ENCODE data around the gene SSU72. TPM values are rescaled to one million over a fixed set of nuclear protein-coding genes. Genes with fewer than 3 reads are reported as not detected.

The SSU72 gene
- total RNA-seq, 4 donors from 2014 or later: 129 to 161 (median 146) TPM

DNA sequence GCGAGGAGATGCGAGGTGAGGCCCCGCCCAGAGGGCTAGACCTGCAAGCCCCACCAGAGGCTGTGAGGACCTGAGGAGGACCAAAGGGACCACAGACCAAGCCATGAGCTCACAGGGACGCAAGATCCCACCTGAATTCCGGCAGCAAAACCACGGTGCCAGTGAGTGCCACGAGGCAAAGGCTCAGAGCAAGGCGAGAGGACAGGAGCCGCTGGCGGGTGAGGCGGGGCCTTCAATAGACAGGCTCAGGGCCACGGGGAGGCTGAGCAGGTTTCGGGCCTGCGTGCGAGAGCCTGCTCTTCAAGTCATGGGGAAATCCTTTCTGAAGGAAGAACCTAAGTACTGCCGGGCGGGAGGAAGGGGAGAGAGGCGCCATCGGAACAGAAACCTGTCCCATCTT is 27.2 kb downstream of the SSU72 start:
- TF ChIP-seq, protein P1, sequence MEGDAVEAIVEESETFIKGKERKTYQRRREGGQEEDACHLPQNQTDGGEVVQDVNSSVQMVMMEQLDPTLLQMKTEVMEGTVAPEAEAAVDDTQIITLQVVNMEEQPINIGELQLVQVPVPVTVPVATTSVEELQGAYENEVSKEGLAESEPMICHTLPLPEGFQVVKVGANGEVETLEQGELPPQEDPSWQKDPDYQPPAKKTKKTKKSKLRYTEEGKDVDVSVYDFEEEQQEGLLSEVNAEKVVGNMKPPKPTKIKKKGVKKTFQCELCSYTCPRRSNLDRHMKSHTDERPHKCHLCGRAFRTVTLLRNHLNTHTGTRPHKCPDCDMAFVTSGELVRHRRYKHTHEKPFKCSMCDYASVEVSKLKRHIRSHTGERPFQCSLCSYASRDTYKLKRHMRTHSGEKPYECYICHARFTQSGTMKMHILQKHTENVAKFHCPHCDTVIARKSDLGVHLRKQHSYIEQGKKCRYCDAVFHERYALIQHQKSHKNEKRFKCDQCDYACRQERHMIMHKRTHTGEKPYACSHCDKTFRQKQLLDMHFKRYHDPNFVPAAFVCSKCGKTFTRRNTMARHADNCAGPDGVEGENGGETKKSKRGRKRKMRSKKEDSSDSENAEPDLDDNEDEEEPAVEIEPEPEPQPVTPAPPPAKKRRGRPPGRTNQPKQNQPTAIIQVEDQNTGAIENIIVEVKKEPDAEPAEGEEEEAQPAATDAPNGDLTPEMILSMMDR (IDR thresholded peaks at IDR 0.05): no peak
- TF ChIP-seq EP300 (IDR thresholded peaks at IDR 0.05) (no peak), POLR2A (IDR thresholded peaks at IDR 0.05) (no peak)
- Histone ChIP-seq H3K4me1 (peaks cover 0 to 23% (median 4%) of the 10 kb centered on the region in 4 donors), H3K4me3 (no peak overlapping the region), H3K27ac (no peak overlapping the region), H3K27me3 (no peaks in the 10 kb centered on the region), H3K9me3 (no peaks in the 10 kb centered on the region), H3K36me3 (peaks cover 0 to 30% (median 0%) of the 10 kb centered on the region in 3 donors)
- 93 to 97% methylated on average over 19 of the region's 19 CpGs for WGBS, 2 donors
- DNase-seq (ENCODE audit: low spot score in 2 of 2): no peak

GRCh38 chr1:1547011-1547410 is 27.7 kb downstream of the SSU72 start:
- H3K27ac ChIP-seq: no peak overlapping the region
- no peak for DNase-seq (ENCODE audit: low spot score in 2 of 2)
- 79 to 85% methylated on average over 9 of the region's 9 CpGs for WGBS, 2 donors
- no peak overlapping the region for H3K4me3 ChIP-seq
- no peaks in the 10 kb centered on the region for H3K9me3 ChIP-seq
- TF ChIP-seq, protein P1 (IDR thresholded peaks at IDR 0.05): no peak
- no peak for TF ChIP-seq POLR2A (IDR thresholded peaks at IDR 0.05)
- TF ChIP-seq EP300 (IDR thresholded peaks at IDR 0.05): no peak
- peaks cover 0 to 34% (median 0%) of the 10 kb centered on the region in 3 donors for H3K36me3 ChIP-seq
- H3K4me1 ChIP-seq: peaks cover 0 to 19% (median 4%) of the 10 kb centered on the region in 4 donors
- H3K27me3 ChIP-seq: no peaks in the 10 kb centered on the region

DNA sequence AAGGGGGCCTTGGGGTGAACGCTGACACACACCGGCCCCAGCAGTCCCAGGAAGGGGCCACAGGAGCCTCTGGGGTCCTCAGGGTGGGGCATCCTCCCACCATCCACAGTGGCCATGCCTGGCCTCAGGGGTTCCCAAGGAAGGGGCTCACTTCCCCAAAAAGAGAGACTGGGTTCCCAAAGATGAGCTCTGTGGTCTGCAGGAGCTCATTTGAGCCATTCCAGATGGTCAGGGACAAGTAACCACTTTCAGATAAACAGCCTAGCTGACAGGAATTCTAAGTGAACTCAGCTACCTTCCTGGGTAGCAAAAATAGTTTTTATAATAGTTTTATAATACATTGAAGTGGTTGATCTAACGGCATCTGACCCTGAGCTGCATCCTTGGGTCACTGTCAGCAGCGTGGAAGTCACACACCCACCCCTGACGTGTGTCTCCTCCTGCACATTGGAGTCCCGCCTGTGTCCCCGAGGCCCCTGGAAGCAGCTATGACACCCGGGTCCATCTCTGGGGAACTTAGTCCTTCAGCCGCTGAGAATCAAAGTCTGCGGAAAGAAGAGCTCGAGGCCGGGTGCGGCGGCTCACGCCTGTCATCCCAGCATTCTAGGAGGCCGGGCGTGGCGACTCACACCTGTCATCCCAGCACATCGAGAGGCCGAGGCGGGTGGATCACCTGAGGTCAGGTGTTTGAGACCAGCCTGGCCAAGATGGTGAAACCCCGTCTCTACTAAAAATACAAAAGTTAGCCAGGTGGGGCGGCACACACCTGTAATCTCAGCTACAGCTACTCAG is 28.5 kb downstream of the SSU72 start:
- WGBS, 2 donors: 85 to 91% methylated on average over 23 of the region's 23 CpGs
- DNase-seq (ENCODE audit: low spot score in 2 of 2): no peak
- H3K27ac ChIP-seq: no peak overlapping the region
- no peaks in the 10 kb centered on the region for H3K27me3 ChIP-seq
- TF ChIP-seq POLR2A (IDR thresholded peaks at IDR 0.05): no peak
- TF ChIP-seq EP300 (IDR thresholded peaks at IDR 0.05): no peak
- TF ChIP-seq, protein P1 (IDR thresholded peaks at IDR 0.05): no peak
- H3K4me3 ChIP-seq: no peak overlapping the region
- H3K4me1 ChIP-seq: peaks cover 0 to 13% (median 4%) of the 10 kb centered on the region in 4 donors
- peaks cover 0 to 43% (median 3%) of the 10 kb centered on the region in 3 donors for H3K36me3 ChIP-seq
- H3K9me3 ChIP-seq: no peaks in the 10 kb centered on the region

- H3K27me3 ChIP-seq: no peaks in the 10 kb centered on the region
- H3K4me1 ChIP-seq: peaks cover 0 to 11% (median 5%) of the 10 kb centered on the region in 4 donors
- peaks cover 0 to 45% (median 3%) of the 10 kb centered on the region in 3 donors for H3K36me3 ChIP-seq
- no peak overlapping the region for H3K27ac ChIP-seq
- DNase-seq (ENCODE audit: low spot score in 2 of 2): no peak
- no peak for TF ChIP-seq EP300 (IDR thresholded peaks at IDR 0.05)
- TF ChIP-seq, protein P1 (IDR thresholded peaks at IDR 0.05): no peak
- no peak for TF ChIP-seq POLR2A (IDR thresholded peaks at IDR 0.05)
- WGBS, 2 donors: 87 to 90% methylated on average over 10 of the region's 10 CpGs
- no peak overlapping the region for H3K4me3 ChIP-seq
- no peaks in the 10 kb centered on the region for H3K9me3 ChIP-seq
Observed at GRCh38 chr1:1544544-1544943, 30.1 kb downstream of the SSU72 start.

DNA sequence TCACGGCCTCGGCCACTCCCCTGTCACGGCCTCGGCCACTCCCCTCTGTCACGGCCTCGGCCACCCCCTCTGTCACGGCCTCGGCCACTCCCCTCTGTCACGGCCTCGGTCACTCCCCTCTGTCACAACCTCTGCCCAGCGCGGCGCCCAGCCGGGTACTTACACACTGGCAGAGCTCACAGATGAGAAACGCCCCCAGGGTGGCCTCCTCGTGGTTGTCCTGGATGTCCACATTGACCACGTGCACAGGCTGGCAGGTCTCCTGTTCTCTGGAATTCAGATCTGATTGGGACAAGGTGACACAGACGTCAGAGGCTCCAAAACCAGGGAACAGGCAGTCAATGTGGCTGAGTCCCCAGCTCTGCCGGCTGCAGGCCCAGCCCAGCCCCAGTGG is 31.0 kb downstream of the SSU72 start:
- Histone ChIP-seq H3K36me3 (peaks cover 0 to 47% (median 3%) of the 10 kb centered on the region in 3 donors), H3K27me3 (no peaks in the 10 kb centered on the region), H3K4me3 (no peak overlapping the region), H3K4me1 (peaks cover 0 to 20% (median 9%) of the 10 kb centered on the region in 4 donors), H3K27ac (no peak overlapping the region), H3K9me3 (no peaks in the 10 kb centered on the region)
- no peak for DNase-seq (ENCODE audit: low spot score in 2 of 2)
- WGBS, 2 donors: 52 to 61% methylated on average over 12 to 18 of the region's 19 CpGs
- TF ChIP-seq POLR2A (IDR thresholded peaks at IDR 0.05) (no peak), EP300 (IDR thresholded peaks at IDR 0.05) (no peak)
- TF ChIP-seq, protein P1 (IDR thresholded peaks at IDR 0.05): no peak

Measured in tibial nerve (tissue), 4 donors.